ENCODE measurements around the gene PIANP.

- TF ChIP-seq CTCF (IDR thresholded peaks at IDR 0.05) (no peak), POLR2A (IDR thresholded peaks at IDR 0.05) (no peak)
Observed at GRCh38 chr12:6748761-6749160, 48.1 kb upstream of the PIANP start.
